Ishikawa (cell line): ENCODE measurements around the gene ITIH2.

Experiments used
- CEBPB ChIP-seq: IDR thresholded peaks from 2 replicates; pipeline ENCODE4 v1.6.1; 2012
- EGR1 ChIP-seq: IDR thresholded peaks from 2 replicates; pipeline ENCODE4 v1.6.1; 2012
- NFIC ChIP-seq: IDR thresholded peaks from 2 replicates; pipeline ENCODE4 v1.6.1; 2012
- YY1 ChIP-seq: IDR thresholded peaks from 2 replicates; pipeline ENCODE4 v1.6.1; 2012; ENCODE audit warnings: low read depth

- no peak for TF ChIP-seq CEBPB
- no peak for TF ChIP-seq NFIC
- TF ChIP-seq YY1, result no peak
- no peak for TF ChIP-seq EGR1
These were observed 37.3 kb upstream of the ITIH2 start for GRCh38 chr10:7665767-7666166.
